C4-2B (cell line): Measurements from ENCODE around the gene TMUB1.

Experiments used
- H3K27ac ChIP-seq: fragments of 450-650 bp; 2 replicates; pipeline ENCODE4 v1.5.1; 2017
- CTCF ChIP-seq: fragments of 450-650 bp; conservative IDR thresholded peaks from 2 replicates; pipeline ENCODE4 v1.5.1; 2017; ENCODE audit warnings: mild to moderate bottlenecking
- ZFX ChIP-seq: fragments of 450-650 bp; IDR thresholded peaks from 2 replicates; pipeline ENCODE4 v1.6.1; 2017

TMUB1 gene

GRCh38 chr7:151091431-151091830 lies 8.1 kb upstream of the TMUB1 start:
- TF ChIP-seq ZFX = no peak
- TF ChIP-seq CTCF = peak; percentile 88
- H3K27ac ChIP-seq = no peak overlapping the region

- no peak for TF ChIP-seq CTCF
- no peak for TF ChIP-seq ZFX
- no peak overlapping the region for H3K27ac ChIP-seq
These were observed 7.7 kb upstream of the TMUB1 start for GRCh38 chr7:151091003-151091402.

- peak overlapping the region; percentile 96; the same call in 1 of the 2 replicates for H3K27ac ChIP-seq
- no peak for TF ChIP-seq ZFX
- TF ChIP-seq CTCF = no peak
These were observed 6.8 kb upstream of the TMUB1 start for GRCh38 chr7:151089893-151090730.

DNA sequence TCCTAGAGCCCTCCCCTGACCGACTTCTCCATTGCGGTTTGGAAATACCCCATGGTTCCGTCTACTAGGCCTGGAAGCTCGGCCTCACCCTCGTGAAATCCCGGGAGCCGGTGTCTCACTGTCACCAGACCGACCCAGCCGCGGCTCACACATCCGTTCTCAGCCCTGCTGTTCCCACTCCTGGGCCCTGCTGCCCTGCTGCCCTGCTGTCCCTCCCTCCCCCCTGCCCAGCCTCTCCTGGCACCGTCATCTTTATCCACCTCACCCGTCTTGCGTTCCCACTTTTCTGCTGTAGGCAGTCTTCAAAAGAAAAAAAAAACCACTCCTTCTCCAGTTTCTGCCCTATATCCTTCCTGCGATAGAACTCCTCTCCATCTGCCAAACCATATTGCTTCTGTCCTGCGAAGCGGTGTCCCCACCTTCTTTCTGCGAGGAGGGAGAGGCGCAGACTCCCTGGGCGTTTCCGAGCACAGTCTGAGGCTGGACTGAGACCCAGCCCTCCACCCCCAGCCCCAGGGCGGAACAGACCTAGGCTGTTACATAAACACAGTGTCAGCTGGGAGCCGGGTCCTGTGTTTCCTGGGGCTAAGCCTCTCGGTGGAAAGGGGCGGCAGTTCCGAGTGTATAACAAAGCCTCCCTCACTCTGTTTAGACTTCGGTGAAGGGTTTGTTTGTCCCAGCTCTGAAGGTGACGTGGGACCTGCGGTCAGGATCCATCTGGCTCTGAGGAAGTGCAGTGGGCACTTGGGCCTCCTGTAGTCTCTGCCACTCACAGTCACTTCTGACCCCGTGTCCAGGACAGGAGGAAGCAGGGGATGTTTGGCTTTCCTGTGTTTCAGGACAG lies 5.8 kb upstream of the TMUB1 start:
- peak overlapping the region; percentile 96; the same call in 1 of the 2 replicates for H3K27ac ChIP-seq
- TF ChIP-seq ZFX = no peak
- TF ChIP-seq CTCF = no peak

DNA sequence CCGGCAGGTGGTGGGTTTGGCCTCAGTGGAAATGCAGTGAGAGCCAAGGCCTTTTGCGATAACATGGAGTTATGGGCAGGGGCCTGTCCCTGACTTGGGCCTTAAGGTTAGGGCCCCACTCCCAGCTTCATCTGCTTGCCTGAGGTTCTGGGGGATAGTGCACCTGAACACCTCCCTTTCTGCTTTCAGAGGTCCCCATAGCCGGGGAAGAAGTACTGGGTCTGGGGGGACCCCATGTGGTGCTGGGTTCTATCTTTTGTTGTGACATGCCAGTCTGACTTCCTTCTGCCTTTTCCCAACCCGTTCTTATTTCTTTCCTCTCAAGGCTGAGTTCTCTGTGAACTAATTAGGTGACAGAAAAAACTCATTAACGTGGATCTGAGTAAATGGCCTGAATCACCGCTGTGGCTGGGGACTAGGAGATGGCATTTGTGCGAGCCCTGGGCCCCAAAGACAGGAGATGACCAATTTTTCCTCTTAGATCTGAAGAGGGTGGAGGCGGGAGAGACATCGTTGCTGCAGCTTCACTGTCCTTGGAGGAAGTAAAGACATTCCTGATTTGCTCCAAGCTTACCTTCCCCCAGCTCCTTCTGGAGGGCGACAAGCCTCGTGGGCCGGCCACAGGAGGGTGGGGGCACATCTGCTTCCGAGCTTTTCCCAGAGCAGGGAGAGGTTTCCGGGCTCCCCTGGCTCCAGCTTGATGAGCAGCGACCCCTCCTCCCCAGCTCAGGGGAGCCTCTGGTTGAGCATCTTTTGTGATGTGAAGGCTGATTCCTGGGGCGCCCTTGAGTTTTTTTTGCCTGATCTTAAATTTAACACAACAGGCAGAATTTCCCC lies 4.9 kb upstream of the TMUB1 start:
- TF ChIP-seq ZFX (peak; percentile 5; the same call in 1 of the 2 replicates), CTCF (no peak)

DNA sequence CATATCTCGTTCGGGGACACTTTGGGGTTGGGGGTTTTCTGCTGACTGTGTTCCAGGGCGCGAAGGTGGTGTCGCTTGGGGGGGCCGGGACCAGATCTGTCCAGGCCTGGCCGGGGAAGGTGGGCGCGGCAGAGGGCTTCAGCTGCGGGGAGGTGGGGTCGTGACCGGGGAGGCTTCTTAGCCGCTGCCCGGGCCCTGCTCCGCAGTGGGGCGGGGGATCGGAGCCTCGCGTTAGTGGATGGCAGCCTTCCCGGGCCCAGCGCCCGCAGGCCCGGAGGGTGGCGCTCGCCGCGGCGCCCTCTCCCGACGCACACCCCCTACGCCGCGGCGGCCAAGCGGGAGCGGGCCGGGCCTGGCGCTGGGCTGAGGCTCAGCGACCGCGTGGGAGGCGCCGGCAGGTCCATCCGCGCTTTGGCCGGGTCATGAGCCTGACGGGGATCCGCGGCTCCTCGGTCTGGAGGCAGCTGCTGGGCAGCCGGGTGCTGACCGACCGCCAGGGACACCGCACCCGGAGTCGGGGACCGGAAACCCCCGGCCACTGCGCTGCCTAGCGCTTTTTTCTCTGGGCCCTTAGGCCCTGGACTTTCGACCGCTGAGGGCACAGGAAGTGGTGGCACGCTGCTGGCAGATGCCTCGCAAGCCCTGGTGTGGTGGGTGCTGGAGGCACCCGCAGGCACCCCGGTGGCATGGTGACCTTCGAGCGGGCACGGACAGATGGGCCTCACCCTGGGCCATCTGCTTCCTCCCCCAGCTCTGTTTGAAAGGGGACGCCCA lies 4.1 kb upstream of the TMUB1 start:
- TF ChIP-seq CTCF (peak; percentile 74), ZFX (peak; percentile 95)
- peak overlapping the region; percentile 96 for H3K27ac ChIP-seq

More for the DNA sequence above, 4.9 kb upstream of the TMUB1 start:
- H3K27ac ChIP-seq = peak overlapping the region; percentile 96
